A673 (cell line): ENCODE measurements around the gene HBZ.

ENCODE experiments used
- CTCF ChIP-seq: fragments of 300-800, 200-600 bp; sonication (generic); conservative IDR thresholded peaks from 2 replicates; pipeline ENCODE4 v1.5.1; 2017; ENCODE audit warnings: low read depth, mild to moderate bottlenecking, antibody characterized with exemption, low read length, moderate library complexity, mixed read lengths
- EZH2 ChIP-seq: fragments of 200-600 bp; sonication (generic); IDR thresholded peaks from 2 replicates; pipeline ENCODE4 v1.6.1; 2017; ENCODE audit warnings: borderline replicate concordance, low read depth, mild to moderate bottlenecking, mixed read lengths, antibody characterized with exemption, low read length; ENCODE audit not compliant: poor library complexity, severe bottlenecking

- no peak for TF ChIP-seq EZH2
- TF ChIP-seq CTCF: no peak
These were observed 14.4 kb upstream of the HBZ start for GRCh38 chr16:138049-138417.
